HG02884 (cell line): ENCODE measurements around the gene TAPT1.
"Not testable (repeated sequence)": the region's sequence is repeated elsewhere in the genome, so short reads cannot be mapped to it uniquely, and the experiment has no call there.

Experiments
- ATAC-seq: cut with Tn5 transposase; IDR thresholded peaks from one replicate; pipeline ENCODE4 v1.9.1; 2021; ENCODE audit warnings: mild to moderate bottlenecking, moderate library complexity; ENCODE audit not compliant: unreplicated experiment

TAPT1 gene, protein sequence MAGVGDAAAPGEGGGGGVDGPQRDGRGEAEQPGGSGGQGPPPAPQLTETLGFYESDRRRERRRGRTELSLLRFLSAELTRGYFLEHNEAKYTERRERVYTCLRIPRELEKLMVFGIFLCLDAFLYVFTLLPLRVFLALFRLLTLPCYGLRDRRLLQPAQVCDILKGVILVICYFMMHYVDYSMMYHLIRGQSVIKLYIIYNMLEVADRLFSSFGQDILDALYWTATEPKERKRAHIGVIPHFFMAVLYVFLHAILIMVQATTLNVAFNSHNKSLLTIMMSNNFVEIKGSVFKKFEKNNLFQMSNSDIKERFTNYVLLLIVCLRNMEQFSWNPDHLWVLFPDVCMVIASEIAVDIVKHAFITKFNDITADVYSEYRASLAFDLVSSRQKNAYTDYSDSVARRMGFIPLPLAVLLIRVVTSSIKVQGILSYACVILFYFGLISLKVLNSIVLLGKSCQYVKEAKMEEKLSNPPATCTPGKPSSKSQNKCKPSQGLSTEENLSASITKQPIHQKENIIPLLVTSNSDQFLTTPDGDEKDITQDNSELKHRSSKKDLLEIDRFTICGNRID

DNA sequence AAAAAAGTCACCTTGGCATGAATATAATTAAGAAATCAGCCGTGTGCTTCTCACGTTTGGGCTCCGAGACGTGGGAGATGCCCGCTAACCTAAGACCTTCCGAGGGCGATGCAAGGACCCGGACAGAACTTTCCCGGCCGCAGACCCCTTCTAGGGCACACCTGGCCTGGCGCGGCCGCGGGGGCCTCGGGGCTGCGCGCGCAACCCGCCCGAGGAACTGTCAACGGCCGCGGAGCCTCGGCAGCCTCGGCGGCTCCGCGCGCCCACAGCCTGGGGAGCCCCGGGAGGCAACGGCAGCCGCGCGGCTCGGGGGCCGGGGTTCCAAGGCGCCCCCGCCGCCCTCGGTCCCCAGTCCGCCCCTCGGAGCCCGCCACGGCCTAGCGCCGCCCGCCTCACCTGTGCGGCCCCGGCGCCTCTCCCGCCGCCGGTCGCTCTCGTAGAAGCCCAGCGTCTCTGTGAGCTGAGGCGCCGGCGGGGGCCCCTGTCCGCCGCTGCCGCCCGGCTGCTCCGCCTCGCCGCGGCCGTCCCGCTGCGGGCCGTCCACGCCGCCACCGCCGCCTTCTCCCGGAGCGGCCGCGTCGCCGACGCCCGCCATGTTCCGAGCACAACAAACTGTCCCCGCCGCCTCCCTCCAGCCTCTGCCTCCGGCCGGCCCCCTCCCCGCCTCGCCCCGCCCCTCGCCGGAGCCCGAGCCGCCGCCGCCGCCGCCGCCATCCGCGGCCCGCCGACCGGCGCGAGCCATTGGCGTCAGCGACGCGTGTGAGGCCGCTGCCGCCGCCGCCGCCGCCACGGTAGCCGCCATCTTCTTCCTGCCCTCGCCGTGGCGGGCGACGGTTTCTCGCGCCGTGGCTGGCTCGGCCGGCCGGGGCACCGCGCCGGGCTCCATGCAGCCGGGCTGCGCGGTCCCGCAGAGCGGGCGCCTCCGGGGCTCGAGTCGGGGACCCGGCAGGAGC is at the start of gene TAPT1:
Gene TAPT1, minus strand, starts transcription at position 609 of the 953 bp plus-strand sequence. Its CDS starts 14 bp downstream, at position 595.
- ATAC-seq, result peak; percentile 58

DNA sequence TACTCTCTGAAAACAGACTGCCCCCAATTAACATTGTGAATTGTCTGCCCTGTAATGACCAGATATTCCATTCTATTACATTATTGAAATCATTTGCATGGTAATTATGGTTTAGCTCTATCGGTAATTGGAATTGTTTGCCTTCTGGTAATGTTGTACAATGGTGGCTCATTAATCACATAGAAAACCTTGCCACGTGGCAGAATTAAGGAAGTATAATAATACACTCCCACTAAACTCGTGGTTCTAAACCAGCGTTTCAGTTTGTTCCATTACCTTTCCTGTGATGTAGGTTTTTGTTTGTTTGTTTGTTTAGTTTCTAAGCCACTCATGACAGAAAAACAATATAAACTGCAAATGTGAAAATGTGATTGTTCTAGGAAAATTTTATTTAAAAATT is 45.1 kb upstream of the TAPT1 start:
- no peak for ATAC-seq

DNA sequence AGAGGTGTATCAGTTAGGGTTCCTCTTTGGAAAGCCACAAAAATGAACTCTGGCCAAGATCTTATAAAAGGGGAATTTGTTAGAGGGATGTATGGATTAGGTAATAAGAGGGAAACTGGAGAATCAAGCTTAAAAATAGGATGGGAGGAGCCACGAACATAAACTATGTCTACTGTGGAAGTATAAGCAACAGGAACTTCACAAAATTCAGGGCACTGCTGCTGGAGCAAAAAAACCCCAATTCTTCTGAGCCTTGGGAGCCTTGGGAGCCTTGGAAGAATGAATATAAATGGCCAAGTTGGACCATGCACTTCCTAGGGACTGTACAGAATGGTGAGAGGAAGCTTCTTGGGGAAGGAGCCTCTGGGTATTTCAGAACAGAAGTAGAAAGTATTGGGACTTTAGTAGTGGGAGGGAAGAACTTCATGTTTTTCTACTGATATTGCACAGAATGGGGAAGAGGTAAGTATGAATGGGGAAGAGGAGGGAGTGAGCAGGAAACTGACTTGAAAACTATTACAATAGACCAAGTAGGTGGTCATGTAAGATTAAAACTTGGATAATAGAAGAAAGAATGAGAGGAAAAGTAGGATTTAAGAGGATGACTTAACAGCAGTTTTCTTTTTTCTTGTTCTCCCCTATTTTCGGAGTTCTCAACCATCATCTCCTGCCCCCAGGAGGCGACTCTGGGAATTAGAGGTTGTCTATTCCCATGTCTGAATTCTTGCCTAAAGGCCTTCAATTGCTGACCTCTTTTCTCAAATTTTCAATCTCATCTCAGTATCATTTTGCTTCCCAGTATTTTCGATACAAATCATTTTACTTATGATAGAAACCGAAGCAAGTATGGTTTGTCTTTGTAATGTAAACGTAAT is 44.4 kb upstream of the TAPT1 start:
- ATAC-seq, result no peak

DNA sequence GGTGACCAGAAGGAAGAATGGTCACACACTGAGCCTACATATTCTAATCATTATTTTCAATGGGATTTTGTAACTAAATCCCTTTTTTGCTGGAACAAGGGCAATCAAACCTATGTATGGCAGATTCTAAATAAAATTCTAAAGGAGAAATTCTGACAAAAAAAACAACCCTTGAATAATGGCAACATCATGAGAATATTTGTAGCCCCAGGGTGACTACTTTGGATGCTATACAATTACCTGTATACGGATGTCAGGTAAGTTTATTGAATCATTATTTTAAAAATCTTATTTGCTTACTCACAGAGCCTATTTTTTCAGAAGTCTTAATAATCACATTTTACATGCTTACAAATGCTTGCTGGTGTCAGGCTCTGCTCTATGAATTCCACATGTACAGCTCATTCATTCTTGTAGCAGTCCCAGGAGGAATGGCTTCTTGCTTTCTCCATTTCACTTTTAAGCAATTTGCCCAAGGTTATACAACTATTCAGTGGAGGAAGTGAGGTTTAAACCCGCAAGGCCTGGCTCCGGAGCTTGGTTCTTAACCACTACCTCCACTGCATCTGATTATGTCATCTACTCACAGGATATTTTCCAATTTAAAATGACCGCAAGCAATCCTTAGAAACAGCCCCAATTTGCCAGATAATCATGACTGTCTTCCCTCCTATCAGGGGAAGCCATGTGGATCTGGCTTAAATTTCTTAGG is 43.6 kb upstream of the TAPT1 start:
- not testable (repeated sequence) for ATAC-seq

DNA sequence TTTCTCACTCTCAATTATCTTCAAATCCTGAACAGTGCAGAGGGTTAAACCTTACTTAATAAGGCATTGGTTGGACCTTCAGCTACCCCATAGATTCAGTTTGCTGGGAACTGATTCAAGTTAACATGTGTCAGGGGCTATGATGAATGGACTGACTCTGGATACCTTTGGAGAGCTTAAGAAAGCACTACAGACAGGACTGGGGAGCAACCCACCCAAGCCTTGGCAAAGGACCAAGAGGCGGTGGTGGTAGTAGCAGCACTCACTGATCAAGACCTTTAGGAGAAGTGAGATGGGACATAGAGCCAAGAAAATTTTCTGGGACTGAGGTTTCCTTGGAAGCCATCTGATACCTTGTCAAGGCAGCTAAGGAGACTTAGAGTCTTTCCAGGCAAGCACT is 43.0 kb upstream of the TAPT1 start:
- no peak for ATAC-seq

DNA sequence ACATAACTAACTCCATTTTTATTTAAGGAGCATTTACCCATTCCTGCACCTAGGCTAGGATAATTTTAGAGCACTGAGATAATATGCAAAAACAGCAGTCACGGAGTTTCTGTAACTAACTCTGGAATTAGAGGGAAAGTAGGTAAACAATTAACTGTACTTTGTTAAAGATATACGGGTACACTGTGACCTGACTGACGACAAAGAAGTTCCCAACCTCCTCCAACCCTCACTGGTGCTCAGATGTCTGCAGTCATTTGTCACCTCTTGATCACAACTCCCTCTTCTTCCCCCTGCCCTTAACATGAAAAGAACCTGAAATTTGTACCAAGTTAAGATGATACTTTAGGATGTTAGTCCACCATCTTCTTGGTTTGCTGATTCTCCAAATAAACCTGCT is 42.0 kb upstream of the TAPT1 start:
- ATAC-seq, result no peak

DNA sequence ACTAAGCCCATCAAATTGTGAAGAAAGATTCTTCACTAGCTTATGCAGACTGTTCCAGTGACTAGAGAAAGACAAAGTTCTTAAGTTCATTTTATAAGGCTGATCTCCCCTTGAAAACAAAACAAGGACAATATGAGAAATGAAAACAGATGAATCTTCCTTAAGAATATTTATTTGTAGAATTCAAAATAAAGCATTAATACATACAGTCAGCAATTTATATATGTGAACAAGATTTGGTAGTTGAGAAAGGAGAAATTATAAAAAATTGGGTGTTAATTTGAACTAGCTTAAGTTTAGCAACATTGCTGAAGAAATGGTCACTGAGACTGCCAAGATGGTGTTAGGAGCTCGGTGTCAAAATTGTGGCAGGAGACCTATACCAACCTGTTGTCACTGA is 41.4 kb upstream of the TAPT1 start:
- no peak for ATAC-seq

DNA sequence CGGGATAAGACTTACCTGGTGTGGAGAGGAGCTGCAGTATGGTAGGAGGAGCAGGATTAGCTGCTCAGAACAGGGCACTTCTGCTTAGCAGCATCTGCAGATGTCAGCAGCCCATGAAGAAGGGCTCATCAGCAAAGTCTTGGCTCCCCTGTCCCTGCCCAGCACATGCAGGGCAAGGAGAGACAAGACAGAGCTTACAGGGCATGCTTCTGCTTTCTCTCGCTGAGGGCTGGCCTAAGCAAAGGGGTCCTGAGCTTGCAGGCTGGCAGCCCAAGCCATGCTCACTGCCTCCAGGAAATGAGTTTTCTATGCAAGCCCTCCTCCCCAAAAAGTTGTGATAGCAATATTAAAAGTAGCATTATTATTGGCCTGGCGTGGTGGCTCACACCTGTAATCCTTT is 39.5 kb upstream of the TAPT1 start:
- no peak for ATAC-seq

DNA sequence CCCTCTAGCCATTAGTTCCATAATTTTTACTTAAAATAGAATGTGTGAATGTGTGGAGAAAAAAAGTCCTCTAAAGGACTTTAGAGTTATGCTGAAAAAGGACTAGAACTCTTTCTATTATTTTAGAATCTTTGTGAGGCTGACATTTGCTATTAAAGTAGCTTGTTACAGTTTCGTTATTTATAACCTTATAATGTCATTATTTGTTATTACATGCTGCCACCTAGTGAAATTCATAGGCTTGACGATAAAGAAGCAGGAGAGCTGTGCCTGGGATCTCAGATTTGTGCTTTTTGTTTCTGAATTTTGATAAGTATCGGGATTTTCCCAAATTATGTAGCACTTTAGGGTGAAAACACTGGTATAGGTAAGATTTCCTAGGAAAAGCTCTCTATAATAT is 38.5 kb upstream of the TAPT1 start:
- ATAC-seq, result peak; percentile 60

DNA sequence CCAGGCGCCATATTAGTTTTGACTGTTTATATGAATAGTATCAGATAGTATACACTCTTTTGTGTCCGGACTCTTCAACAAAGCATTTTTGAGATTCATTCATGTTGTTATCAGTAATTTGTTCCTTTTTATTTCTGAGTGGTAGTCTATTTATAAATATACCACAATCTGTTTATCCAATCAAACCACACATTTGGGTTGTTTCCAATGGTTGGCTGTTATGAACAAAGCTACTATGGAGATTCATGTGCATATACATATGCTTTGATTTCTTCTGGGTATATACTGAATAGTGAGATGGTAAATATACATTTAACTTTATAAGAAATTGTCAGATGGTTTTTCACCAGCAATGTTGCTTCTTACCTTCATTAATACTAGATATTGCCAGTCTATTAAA is 36.8 kb upstream of the TAPT1 start:
- no peak for ATAC-seq

DNA sequence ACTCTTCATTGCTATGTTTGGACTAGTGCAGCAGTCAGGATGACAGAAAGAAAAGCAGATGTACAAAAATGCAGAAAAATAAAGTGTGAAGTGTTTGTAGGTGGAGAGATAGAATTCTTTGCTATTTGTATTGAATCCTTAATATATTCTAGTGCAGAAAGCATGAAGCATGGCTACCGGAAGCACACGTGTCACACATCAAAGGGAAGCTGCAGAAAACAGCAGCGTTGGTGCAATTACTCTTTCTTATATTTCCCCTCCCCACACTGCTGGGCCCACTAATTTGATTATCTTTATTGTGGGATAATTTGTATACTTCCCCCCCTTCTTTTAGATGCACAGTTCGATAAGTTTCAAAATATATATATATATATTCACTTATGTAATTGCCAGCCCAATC is 35.9 kb upstream of the TAPT1 start:
- ATAC-seq, result no peak

DNA sequence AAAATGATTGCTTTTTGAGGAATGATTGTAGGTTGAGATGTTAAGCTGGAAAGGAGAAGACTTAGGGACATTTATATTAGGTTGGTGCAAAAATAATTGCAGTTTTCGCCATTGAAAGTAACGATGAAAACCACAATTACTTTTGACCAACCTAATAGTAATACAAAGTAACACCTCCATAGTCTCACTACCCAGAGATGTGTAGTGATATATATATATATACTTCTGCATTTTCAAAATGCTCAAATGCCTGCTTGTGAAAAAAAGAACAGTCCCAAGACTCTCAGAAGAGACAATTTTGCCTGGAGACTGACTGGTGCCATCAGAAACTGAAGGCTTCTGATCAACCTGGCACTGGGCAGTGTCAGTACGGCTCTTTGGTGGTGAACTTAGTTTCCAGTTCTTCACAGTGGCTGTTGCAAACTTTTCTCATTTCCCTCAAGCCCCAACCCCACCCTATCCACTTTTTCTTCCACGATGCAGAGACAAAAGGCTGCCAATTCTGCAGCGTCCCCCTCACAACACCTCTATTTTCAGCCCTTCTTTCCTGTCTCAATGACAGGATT is 35.1 kb upstream of the TAPT1 start:
- ATAC-seq, result no peak

DNA sequence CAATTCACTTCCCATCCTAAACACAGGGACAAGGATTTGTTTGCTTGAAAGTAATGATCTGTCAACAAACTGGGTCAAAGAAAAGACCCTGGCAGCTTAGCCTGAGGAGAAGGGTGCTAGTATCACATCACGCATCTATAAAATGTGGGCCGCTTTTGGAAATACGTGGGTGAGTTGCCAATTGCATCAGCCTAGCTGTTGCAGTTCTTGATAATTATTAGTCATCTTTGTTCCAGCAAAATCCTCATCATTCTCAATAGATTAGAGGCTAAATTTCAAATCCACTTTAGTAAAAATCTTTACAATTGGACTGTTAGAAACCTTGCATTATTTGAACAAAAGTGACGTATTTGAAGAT is 33.6 kb upstream of the TAPT1 start:
- no peak for ATAC-seq

DNA sequence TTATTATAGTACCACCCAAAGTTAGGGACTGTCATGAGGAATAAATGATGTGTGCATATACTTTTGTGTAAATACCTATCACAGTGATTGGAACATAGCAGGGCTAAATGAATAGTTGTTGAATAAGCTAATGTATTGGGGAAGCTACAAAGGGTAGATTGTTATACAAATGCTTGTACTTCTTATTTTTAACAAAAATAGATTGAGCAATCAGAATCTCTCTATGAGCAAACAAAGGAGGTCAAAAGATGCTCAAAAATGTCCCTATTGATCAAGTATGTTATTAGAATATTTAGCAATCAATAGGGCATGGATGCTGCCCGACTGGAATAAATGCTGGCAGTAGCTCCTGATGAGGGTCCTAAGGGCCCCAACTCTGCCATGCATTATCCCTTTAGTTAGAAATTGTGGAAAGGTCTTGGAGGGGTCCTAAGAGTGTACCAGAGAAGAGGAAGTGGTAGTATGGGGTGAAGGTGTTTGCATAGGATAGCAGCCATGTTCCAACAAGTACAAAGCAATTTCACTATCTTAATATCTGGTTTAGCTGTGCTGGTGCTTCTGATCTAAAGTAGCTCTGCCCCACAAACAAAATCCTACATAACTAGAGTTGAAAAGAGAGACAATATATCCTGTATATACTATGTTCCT is 33.1 kb upstream of the TAPT1 start:
- ATAC-seq, result no peak

DNA sequence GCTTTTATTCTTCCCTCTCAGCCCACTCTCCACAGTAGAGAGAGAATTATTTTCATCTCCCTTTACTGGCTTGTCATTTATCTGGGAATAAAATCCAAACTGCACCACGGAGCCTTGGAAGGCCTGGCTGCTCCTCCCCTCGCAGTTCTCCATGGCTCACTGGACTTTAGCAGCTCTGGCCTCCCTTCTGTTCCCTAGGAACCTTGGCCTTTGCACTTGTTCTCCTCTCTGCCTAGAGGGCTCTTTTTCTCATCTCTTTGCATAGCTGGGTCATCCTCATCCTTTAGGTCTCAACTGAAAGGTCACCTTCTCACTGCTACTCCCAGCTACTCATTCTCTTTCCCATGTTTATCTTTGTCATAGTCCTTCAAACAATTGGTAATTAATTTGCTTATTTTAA is 31.3 kb upstream of the TAPT1 start:
- no peak for ATAC-seq

DNA sequence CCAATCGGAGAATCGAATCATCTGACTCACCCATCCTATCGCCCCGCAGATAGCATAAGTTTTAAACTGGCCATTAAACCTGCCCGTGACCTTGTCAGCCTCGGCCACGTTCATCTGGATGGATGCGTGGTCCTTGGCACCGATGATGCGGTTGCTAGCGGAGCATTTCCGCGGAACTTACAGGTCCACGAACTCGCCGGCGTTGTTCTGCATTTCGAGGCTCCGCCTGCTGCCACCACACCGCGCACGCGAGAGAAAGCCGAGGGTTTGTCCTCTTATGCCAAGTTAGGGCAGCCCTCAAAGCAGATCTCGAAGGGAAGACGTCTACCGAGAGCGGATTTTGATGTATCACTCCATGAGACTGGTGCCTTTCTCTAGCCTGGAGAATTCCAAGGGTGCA is 30.1 kb upstream of the TAPT1 start:
- ATAC-seq, result no peak

DNA sequence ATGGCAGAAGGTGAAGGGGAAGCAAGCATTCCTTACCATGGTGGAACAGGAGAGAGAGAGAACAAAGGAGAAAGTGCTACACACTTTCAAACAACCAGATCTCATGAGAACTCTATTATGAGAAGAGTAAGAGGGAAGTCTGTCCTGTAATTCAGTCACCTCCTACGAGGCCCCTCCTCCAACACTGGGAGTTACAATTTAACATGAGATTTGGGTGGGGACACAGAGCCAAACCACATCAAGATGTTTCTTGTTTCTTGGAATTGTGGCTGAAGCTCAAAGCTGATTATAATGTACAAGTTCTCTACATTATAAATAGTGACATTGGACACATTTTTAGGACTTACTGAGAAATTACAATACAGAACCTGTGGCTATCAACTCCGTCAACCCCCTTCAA is 29.5 kb upstream of the TAPT1 start:
- ATAC-seq, result no peak

DNA sequence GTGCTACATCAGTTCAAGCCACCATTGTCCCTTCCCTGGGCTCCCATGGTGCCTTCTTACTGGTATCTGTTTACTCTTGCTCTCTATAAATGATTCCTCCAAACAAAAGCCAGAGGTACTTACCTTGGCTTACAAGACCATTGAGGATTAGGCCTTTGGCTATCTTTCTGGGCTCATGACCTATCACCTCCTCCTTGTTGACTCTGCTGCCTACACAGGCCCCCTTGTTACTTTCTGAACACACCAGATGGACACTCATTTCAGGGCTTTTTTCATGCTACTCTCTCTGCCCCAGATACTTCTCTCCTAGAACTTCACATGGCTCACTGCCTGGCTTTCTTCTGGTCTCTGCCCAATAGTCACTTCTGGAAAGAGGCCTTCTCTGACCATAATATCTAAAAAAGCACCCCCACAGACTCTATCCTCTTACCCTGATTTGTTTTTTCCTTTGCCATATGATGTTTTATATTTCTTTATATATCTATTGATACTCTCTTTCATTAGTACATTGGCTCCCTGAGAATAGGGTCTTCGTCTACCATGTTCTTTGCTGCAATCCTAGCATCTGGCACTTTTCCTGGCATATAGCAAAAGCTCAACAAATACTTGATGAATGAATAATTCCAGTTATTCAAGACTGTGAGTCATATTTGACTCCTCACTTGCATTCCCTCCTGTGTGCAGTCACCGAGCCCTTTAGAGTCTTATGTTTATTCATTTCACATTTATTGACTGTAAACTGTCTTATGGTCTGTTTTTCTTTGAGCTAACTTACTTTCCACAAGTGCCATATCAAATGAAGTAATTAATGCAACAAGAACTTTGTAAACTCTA is 27.1 kb upstream of the TAPT1 start:
- no peak for ATAC-seq
